ENCODE measurements around the gene ABLIM2.

DNA sequence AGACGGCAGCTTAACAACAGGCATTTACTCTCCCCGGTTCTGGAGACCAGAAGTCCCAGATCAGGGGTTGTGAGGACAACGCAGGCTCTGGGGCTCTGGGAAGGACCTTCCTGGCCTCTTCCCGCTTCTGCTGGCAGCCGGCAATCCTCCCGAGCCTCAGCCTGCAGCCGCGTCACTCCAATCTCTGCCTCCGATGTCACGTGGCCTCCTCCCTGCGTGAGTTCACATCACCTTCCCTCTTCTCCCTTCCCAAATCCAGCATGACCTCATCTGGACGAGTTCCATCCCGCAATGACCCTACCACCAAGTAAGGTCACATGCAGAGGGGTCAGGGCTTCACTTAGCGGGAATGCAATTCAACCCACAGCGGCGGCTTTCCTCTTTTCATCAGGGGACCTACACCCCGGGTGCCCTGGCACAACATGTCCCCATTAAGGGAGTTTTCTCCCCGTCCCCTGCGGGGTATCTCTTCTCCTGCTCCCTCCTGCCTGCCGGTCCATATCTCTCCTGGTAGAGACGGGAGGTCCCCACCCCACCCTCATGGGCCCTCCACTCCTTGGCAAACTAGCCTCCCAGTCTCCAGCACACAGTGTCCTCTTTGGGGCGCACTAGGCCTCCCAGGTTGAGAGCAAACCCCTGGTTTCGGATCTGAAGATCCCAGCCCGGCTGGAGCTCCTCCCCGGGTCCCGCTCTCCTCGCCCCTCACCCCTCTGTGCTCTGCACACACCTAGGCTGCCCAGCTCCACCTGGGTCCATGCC is 25.5 kb downstream of the ABLIM2 start:
- TF ChIP-seq, protein P1, sequence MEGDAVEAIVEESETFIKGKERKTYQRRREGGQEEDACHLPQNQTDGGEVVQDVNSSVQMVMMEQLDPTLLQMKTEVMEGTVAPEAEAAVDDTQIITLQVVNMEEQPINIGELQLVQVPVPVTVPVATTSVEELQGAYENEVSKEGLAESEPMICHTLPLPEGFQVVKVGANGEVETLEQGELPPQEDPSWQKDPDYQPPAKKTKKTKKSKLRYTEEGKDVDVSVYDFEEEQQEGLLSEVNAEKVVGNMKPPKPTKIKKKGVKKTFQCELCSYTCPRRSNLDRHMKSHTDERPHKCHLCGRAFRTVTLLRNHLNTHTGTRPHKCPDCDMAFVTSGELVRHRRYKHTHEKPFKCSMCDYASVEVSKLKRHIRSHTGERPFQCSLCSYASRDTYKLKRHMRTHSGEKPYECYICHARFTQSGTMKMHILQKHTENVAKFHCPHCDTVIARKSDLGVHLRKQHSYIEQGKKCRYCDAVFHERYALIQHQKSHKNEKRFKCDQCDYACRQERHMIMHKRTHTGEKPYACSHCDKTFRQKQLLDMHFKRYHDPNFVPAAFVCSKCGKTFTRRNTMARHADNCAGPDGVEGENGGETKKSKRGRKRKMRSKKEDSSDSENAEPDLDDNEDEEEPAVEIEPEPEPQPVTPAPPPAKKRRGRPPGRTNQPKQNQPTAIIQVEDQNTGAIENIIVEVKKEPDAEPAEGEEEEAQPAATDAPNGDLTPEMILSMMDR (IDR thresholded peaks at IDR 0.05; ENCODE audit: low read length), result no peak
- TF ChIP-seq EZH2 (optimal IDR thresholded peaks at IDR 0.05; ENCODE audit: low read depth, low read length) (no peak), EZH2phosphoT487 (IDR thresholded peaks at IDR 0.05; ENCODE audit: low read length) (no peak)
